ENCODE measurements around the gene CHN1.

GRCh38 chr2:174781996-174782395 lies 223.2 kb downstream of the CHN1 start:
- TF ChIP-seq, protein P1, sequence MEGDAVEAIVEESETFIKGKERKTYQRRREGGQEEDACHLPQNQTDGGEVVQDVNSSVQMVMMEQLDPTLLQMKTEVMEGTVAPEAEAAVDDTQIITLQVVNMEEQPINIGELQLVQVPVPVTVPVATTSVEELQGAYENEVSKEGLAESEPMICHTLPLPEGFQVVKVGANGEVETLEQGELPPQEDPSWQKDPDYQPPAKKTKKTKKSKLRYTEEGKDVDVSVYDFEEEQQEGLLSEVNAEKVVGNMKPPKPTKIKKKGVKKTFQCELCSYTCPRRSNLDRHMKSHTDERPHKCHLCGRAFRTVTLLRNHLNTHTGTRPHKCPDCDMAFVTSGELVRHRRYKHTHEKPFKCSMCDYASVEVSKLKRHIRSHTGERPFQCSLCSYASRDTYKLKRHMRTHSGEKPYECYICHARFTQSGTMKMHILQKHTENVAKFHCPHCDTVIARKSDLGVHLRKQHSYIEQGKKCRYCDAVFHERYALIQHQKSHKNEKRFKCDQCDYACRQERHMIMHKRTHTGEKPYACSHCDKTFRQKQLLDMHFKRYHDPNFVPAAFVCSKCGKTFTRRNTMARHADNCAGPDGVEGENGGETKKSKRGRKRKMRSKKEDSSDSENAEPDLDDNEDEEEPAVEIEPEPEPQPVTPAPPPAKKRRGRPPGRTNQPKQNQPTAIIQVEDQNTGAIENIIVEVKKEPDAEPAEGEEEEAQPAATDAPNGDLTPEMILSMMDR (IDR thresholded peaks at IDR 0.05): no peak
- TF ChIP-seq ZFX (IDR thresholded peaks at IDR 0.05; ENCODE audit: borderline replicate concordance): no peak

Data from 22Rv1 (cell line).